NCI-H2171 treated with DMSO at 0.1 percent for 48 hours (cell line): ENCODE data around the gene PAM16.
"Not testable (repeated sequence)": the region's sequence is repeated elsewhere in the genome, so short reads cannot be mapped to it uniquely, and the experiment has no call there.

Source experiments
- DNase-seq: peaks from one replicate; lab custom pipeline; 2025; lab: John Stamatoyannopoulos, UW

Gene PAM16

GRCh38 chr16:4350787-4351659, at the start of gene PAM16:
TSS of gene PAM16 (minus strand) at chr16:4351321. CDS start at chr16:4351234, 87 bp downstream.
- DNase-seq = peak; percentile 94

GRCh38 chr16:4399001-4399730, 48.0 kb upstream of the PAM16 start:
- DNase-seq = no peak

- no peak for DNase-seq
These were observed 44.1 kb upstream of the PAM16 start for GRCh38 chr16:4395055-4395726.

- not testable (repeated sequence) for DNase-seq
These were observed 42.7 kb upstream of the PAM16 start for GRCh38 chr16:4393850-4394249.

- no peak for DNase-seq
These were observed 42.1 kb upstream of the PAM16 start for GRCh38 chr16:4393240-4393600.

GRCh38 chr16:4392382-4393239, 41.5 kb upstream of the PAM16 start:
- DNase-seq = peak; percentile 38

GRCh38 chr16:4391631-4392381, 40.7 kb upstream of the PAM16 start:
- DNase-seq = no peak

- DNase-seq = no peak
These were observed 39.4 kb upstream of the PAM16 start for GRCh38 chr16:4390266-4391260.

- no peak for DNase-seq
These were observed 38.2 kb upstream of the PAM16 start for GRCh38 chr16:4389051-4389955.

- no peak for DNase-seq
These were observed 37.3 kb upstream of the PAM16 start for GRCh38 chr16:4388271-4389021.

- no peak for DNase-seq
These were observed 36.7 kb upstream of the PAM16 start for GRCh38 chr16:4387781-4388180.

GRCh38 chr16:4386951-4387565, 35.9 kb upstream of the PAM16 start:
- DNase-seq = no peak

GRCh38 chr16:4386451-4386805, 35.3 kb upstream of the PAM16 start:
- no peak for DNase-seq

- DNase-seq = no peak
These were observed 34.8 kb upstream of the PAM16 start for GRCh38 chr16:4385789-4386450.

- DNase-seq = no peak
These were observed 34.1 kb upstream of the PAM16 start for GRCh38 chr16:4385066-4385788.

GRCh38 chr16:4384509-4384942, 33.4 kb upstream of the PAM16 start:
- DNase-seq = no peak
